GM18520 (cell line): ENCODE measurements around the gene DLL4.
A peak's percentile ranks its signal among the peaks of the same experiment; 100 is the strongest.

ENCODE experiments used
- ATAC-seq: cut with Tn5 transposase; IDR thresholded peaks from one replicate; pipeline ENCODE4 v1.9.1; 2021; ENCODE audit not compliant: unreplicated experiment

The DLL4 gene

GRCh38 chr15:40928821-40929659 lies at the start of gene DLL4:
Gene DLL4, plus strand, starts transcription at chr15:40929340. Its CDS starts 329 bp downstream, at chr15:40929669.
- ATAC-seq: no peak

GRCh38 chr15:40879609-40880008 lies 49.5 kb upstream of the DLL4 start:
- ATAC-seq: no peak

GRCh38 chr15:40881351-40881750 lies 47.8 kb upstream of the DLL4 start:
- ATAC-seq: no peak

- no peak for ATAC-seq
Observed at GRCh38 chr15:40886586-40886985, 42.6 kb upstream of the DLL4 start.

- no peak for ATAC-seq
Observed at GRCh38 chr15:40889112-40889511, 40.0 kb upstream of the DLL4 start.

GRCh38 chr15:40891138-40891537 lies 38.0 kb upstream of the DLL4 start:
- no peak for ATAC-seq

GRCh38 chr15:40891810-40892446 lies 37.2 kb upstream of the DLL4 start:
- ATAC-seq: no peak

GRCh38 chr15:40892447-40893012 lies 36.6 kb upstream of the DLL4 start:
- no peak for ATAC-seq

GRCh38 chr15:40893019-40893670 lies 36.0 kb upstream of the DLL4 start:
- no peak for ATAC-seq

- peak; percentile 87 for ATAC-seq
Observed at GRCh38 chr15:40893733-40894680, 35.1 kb upstream of the DLL4 start, which contains the start of gene VPS18. Gene VPS18, plus strand, starts transcription at chr15:40894450. Its CDS starts 319 bp downstream, at chr15:40894769.

GRCh38 chr15:40894681-40895448 lies 34.3 kb upstream of the DLL4 start:
- no peak for ATAC-seq

- ATAC-seq: no peak
Observed at GRCh38 chr15:40899536-40900207, 29.5 kb upstream of the DLL4 start.

GRCh38 chr15:40900256-40901052 lies 28.7 kb upstream of the DLL4 start:
- no peak for ATAC-seq

- no peak for ATAC-seq
Observed at GRCh38 chr15:40901053-40901443, 28.1 kb upstream of the DLL4 start.

- no peak for ATAC-seq
Observed at GRCh38 chr15:40902605-40903561, 26.3 kb upstream of the DLL4 start.

- no peak for ATAC-seq
Observed at GRCh38 chr15:40904552-40905201, 24.5 kb upstream of the DLL4 start.
